GM19467 (cell line): Measurements from ENCODE around the gene AQP11.

Experiments
- ATAC-seq: cut with Tn5 transposase; IDR thresholded peaks from one replicate; pipeline ENCODE4 v1.9.1; 2021; ENCODE audit warnings: mild to moderate bottlenecking, moderate library complexity; ENCODE audit not compliant: unreplicated experiment

The AQP11 gene

GRCh38 chr11:77658213-77659013, 68.7 kb downstream of the AQP11 start:
- no peak for ATAC-seq
